K562 (cell line): ENCODE data around the gene KNDC1. TPM values are rescaled to one million over a fixed set of nuclear protein-coding genes. Genes with fewer than 3 reads are reported as not detected.

Experiments used
- ATAC-seq: fragments of 200-7000 bp; cut with Tn5 transposase; 3 replicates; pipeline ENCODE4 v1.9.1; 2020; ENCODE audit warnings: moderate library complexity
- BruUV-seq: library from RNA; stranded (reverse); fragments of 400-500 nt; replicated peaks from 2 replicates; lab custom pipeline; 2021; lab: Mats Ljungman, UMichigan
- CTCF ChIA-PET: fragments of 300-600 bp; formaldehyde crosslinking; extraction: SDS; loops from one replicate; lab custom pipeline; 2021; ENCODE audit warnings: low intra/inter-chr PET ratio; lab: Yijun Ruan, JAX
- POLR2A ChIA-PET: fragments of 300-600, 350-650 bp; sonication (Branson Sonifier 250); formaldehyde crosslinking; extraction: SDS; loops from one replicate; lab custom pipeline; 2021; ENCODE audit warnings: antibody characterized with exemption, inconsistent platforms; lab: Yijun Ruan, JAX
- DNase-seq, 4 experiments: peaks; one replicate each; pipeline versions ENCODE4 v3.0.0 to v3.0.0-alpha.2; 2011 to 2018; ENCODE audit warnings: low spot score in 3 of 4, mixed read lengths in 3 of 4; ENCODE audit errors: extremely low read depth in 1 of 4
- FAIRE-seq: peaks from 2 replicates; lab custom pipeline; 2011; peaks lifted over from hg19 to GRCh38; lab: Jason Lieb, UNC
- H2AFZ ChIP-seq: 2 replicates; pipeline ENCODE4 v1.6.0; 2011; ENCODE audit warnings: low read depth, low read length, control low read depth, inconsistent platforms
- H3K27ac ChIP-seq: fragments of 200-600 bp; 3 replicates; pipeline ENCODE4 v1.8.0; 2011; ENCODE audit warnings: low read depth, mild to moderate bottlenecking, control low read depth, inconsistent platforms, low read length, moderate library complexity, mixed read lengths; ENCODE audit errors: extremely low read depth
- H3K27me3 ChIP-seq, 2 experiments: fragments of 300-600 bp in 1 of 2; 2 replicates in 1 of 2; 3 replicates in 1 of 2; pipeline versions ENCODE4 v1.6.0 to v1.8.0; 2011; ENCODE audit warnings: inconsistent platforms in 2 of 2, low read length in 2 of 2, mild to moderate bottlenecking in 1 of 2, mixed read lengths in 1 of 2, moderate library complexity in 1 of 2; ENCODE audit not compliant: control insufficient read depth in 2 of 2, insufficient read depth in 2 of 2
- H3K36me3 ChIP-seq: fragments of 300-600 bp; 3 replicates; pipeline ENCODE4 v1.8.0; 2011; ENCODE audit warnings: mild to moderate bottlenecking, low read length, inconsistent platforms; ENCODE audit not compliant: control insufficient read depth, insufficient read depth
- H3K4me1 ChIP-seq, 2 experiments: fragments of 200-600 bp in 1 of 2; replicated peaks in 1 of 2; 2 replicates in 1 of 2; 3 replicates in 1 of 2; pipeline versions ENCODE4 v1.5.1 to v1.8.0; 2011; ENCODE audit warnings: inconsistent platforms in 2 of 2, low read length in 2 of 2, mild to moderate bottlenecking in 1 of 2, mixed read lengths in 1 of 2, moderate library complexity in 1 of 2; ENCODE audit not compliant: control insufficient read depth in 2 of 2, insufficient read depth in 2 of 2
- H3K4me2 ChIP-seq: 2 replicates; pipeline ENCODE4 v1.6.1; 2011; ENCODE audit warnings: low read length, control low read depth, inconsistent platforms, mixed read lengths; ENCODE audit not compliant: insufficient read depth
- H3K4me3 ChIP-seq: fragments of 200-600 bp; sonication (generic), shearing (Covaris generic); 2 replicates; pipeline ENCODE4 v1.5.1; 2016; ENCODE audit warnings: control low read depth, inconsistent platforms
- H3K79me2 ChIP-seq: fragments of 200-600 bp; 3 replicates; pipeline ENCODE4 v1.8.0; 2011; ENCODE audit warnings: low read length, inconsistent platforms; ENCODE audit not compliant: control insufficient read depth, insufficient read depth
- H3K9ac ChIP-seq, 2 experiments: 2 replicates each; pipeline versions ENCODE4 v1.6.0 to v1.6.1; 2011; ENCODE audit warnings: low read depth in 2 of 2, low read length in 2 of 2, control low read depth in 1 of 2, inconsistent platforms in 1 of 2, mild to moderate bottlenecking in 1 of 2, mixed read lengths in 1 of 2; ENCODE audit not compliant: insufficient read depth in 1 of 2
- H3K9me1 ChIP-seq: one replicate; pipeline ENCODE4 v1.6.0; 2011; ENCODE audit warnings: inconsistent platforms, mild to moderate bottlenecking, low read length, moderate library complexity; ENCODE audit not compliant: control insufficient read depth, insufficient read depth
- H3K9me3 ChIP-seq: replicated peaks from 2 replicates; pipeline ENCODE4 v1.5.1; 2011; ENCODE audit warnings: low read depth, low read length, inconsistent platforms; ENCODE audit not compliant: control insufficient read depth, insufficient read depth
- H4K20me1 ChIP-seq: replicated peaks from 2 replicates; pipeline ENCODE4 v1.6.1; 2011; ENCODE audit warnings: low read length, inconsistent platforms, mixed read lengths; ENCODE audit not compliant: control insufficient read depth, insufficient read depth
- CBX1 ChIP-seq: sonication (generic); IDR thresholded peaks from 2 replicates; pipeline ENCODE4 v1.6.1; 2016; ENCODE audit warnings: antibody characterized with exemption, low read depth, mild to moderate bottlenecking
- CUX1 ChIP-seq: fragments of 200-800 bp; sonication (Bioruptor generic); IDR thresholded peaks from 2 replicates; pipeline ENCODE4 v1.6.1; 2016; ENCODE audit warnings: missing genetic modification characterization, missing compliant biosample characterization
- HDAC8 ChIP-seq: fragments of 450-650 bp; IDR thresholded peaks from 2 replicates; pipeline ENCODE4 v1.6.1; 2016; ENCODE audit warnings: mild to moderate bottlenecking, missing genetic modification characterization, moderate library complexity, missing compliant biosample characterization
- STAT5B ChIP-seq: fragments of 250-450 bp; sonication (Bioruptor Pico); IDR thresholded peaks from 2 replicates; pipeline ENCODE4 v1.8.0; 2021; ENCODE audit warnings: mild to moderate bottlenecking, inconsistent platforms
- WGBS: fragments of 100-300 bp; shearing (Covaris generic); methylation state at CpG from one replicate; pipeline ENCODE4 v1.1.6; 2016; ENCODE audit warnings: low coverage, mixed read lengths; ENCODE audit not compliant: insufficient coverage; ENCODE audit errors: missing lambda C conversion rate; 5-methylcytosine and 5-hydroxymethylcytosine counted together
- in situ Hi-C: fragments of 300-500 bp; cut with MboI; formaldehyde crosslinking; loops from 4 replicates; pipeline ENCODE4 v1.15.0; 2018; ENCODE audit warnings: inconsistent platforms, mixed read lengths
- intact Hi-C: fragments of 100-400 bp; cut with micrococcal nuclease; formaldehyde crosslinking; loops from 2 replicates; pipeline ENCODE4 v1.14.2; 2022
- polyA plus RNA-seq, 8 experiments: library from polyadenylated mRNA; depleted of rRNA in 4 of 8; stranded (reverse) in 5 of 8; unstranded in 3 of 8; fragments of >200 nt; fragmentation: Nextera tagmentation in 2 of 8; fragmentation: Illumina TruSeq in 1 of 8; extraction: Ambion mirVana in 2 of 8; extraction: Trizol in 1 of 8; gene quantifications; 2 replicates each; pipeline versions ENCODE4 v1.2.1 to v1.2.3, GENCODE V29; 2011 to 2014; ENCODE audit warnings: inconsistent platforms in 1 of 8, missing spikeins in 1 of 8
- total RNA-seq, 7 experiments: library from RNA; depleted of rRNA in 6 of 7; stranded (reverse); fragments of >200 nt in 6 of 7; fragmentation: Illumina TruSeq in 2 of 7; extraction: Trizol in 2 of 7; gene quantifications; 2 replicates each; pipeline versions ENCODE4 v1.2.1 to v1.2.3, GENCODE V29; 2011 to 2021; ENCODE audit warnings: low replicate concordance in 1 of 7

KNDC1 gene
- total and polyA plus RNA-seq, 9 of the 15 experiments (the other 6 are each of a cell fraction or from before 2014, with no cell fraction given): 0.07 to 0.26 (median 0.11) TPM; not detected in 6

- Histone ChIP-seq H4K20me1 (no peaks in the 10 kb centered on the region), H3K27me3 (no peaks in the 10 kb centered on the region), H3K9me3 (no peaks in the 10 kb centered on the region), H3K4me1 (peaks cover under 1 to 52% of the 10 kb centered on the region in 2 experiments), H2AFZ (no peak within 1 kb of the TSS), H3K9me1 (no peaks in the 10 kb centered on the region), H3K4me3 (no peak within 1 kb of the TSS), H3K9ac (no peak within 1 kb of the TSS), H3K36me3 (no peaks in the 10 kb centered on the region)
- ChIA-PET CTCF (no interaction called here), POLR2A (no interaction called here)
- intact Hi-C loops: no loop called here
- FAIRE-seq: no peak
- WGBS: 42% methylated on average over 8 of the region's 60 CpGs
- no TSS peak for BruUV-seq
- TF ChIP-seq HDAC8 (tag): no peak
- TF ChIP-seq CUX1 (CRISPR knock-in tag): no peak
- TF ChIP-seq CBX1: no peak
- TF ChIP-seq STAT5B (CRISPR knock-in tag): no peak
- TF ChIP-seq, all 486 proteins: peak for 0
- no peak within 1 kb of the TSS for H3K27ac ChIP-seq
- H3K79me2 ChIP-seq: no peaks in the 10 kb centered on the region
- ATAC-seq: no peak
- no peak for DNase-seq
- H3K4me2 ChIP-seq: no peak within 1 kb of the TSS
- in situ Hi-C loops: no loop called here
Measured at GRCh38 chr10:133237588-133238465, 77.8 kb downstream of the KNDC1 start, which contains the start of gene VENTX. Gene VENTX, plus strand, starts transcription at chr10:133237855. Its CDS starts 60 bp downstream, at chr10:133237915.
